Cerebellar cortex (tissue), 1 donor: ENCODE measurements around the gene GRHL3.
A peak's percentile ranks its signal among the peaks of the same experiment; 100 is the strongest.

Source experiments
- DNase-seq: peaks from one replicate; pipeline ENCODE4 v3.0.0-alpha.2; 2015; ENCODE audit warnings: low spot score

The GRHL3 gene

DNA sequence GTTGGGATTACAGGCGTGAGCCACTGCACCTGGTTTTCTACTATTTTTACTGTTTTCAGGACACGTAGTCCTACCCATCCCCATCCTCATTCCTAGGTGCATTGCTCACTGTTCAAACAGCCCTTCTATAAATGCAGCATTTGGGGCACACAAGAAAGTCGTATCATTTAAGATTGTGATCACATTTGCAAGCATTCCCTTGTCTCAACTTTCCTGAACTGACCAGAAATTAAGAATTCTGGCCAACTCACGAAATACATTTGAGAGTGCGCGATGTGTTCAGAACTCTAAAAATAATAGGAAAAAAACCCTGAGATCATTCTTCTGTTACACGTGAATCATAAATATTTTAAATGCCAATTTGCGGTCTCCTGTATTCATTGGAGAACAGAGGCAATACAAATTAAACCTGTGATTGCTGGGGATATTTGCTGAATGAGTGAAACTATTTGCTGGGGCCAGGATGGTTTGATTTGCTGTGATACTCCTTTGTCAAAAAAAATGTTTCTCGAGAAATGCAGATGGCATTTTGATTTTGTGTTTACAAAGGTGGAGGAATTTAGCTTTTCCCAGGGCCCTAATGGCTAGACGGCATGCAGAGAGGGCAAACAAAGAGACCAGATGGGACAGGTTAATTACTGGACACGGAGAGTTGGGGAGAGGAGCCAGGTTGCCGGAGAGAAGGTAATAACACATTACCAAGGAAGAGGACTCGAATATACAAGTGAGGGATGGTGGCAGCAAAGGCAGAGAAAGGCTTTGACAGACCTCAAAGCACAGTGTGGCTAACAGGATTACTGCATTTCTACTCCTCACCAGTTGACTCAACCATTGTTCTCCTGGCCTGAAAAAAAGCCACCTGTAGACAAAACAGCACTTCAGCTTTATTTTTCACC lies 56.0 kb downstream of the GRHL3 start:
- DNase-seq: peak; percentile 98

DNA sequence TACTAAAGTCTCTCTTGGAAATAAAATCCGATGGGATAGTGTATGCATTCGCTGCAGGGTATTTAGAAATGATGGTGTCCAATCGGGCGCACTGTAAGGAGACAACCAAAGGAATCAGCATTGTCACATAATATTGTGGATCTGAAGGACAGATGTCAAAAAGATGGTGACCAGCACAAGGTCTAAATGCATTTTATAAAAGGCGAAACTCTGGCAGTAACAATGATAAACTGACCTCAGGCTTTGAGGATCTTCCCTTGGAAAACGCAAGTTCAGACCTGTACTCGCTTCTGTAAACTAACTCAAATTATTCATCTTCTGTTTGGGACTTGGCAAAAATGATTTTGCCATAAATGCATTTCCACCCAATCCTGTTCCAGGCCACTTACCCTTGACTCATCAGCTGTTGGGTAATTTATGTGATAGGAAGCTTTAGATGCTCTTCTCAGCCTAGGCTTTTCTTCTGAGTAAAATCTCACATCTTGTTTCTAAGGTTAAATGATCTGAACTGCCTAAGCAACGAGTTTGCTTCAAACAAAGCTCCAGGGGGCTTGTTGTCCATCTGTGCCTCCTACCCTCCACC lies 60.7 kb downstream of the GRHL3 start:
- DNase-seq: no peak

DNA sequence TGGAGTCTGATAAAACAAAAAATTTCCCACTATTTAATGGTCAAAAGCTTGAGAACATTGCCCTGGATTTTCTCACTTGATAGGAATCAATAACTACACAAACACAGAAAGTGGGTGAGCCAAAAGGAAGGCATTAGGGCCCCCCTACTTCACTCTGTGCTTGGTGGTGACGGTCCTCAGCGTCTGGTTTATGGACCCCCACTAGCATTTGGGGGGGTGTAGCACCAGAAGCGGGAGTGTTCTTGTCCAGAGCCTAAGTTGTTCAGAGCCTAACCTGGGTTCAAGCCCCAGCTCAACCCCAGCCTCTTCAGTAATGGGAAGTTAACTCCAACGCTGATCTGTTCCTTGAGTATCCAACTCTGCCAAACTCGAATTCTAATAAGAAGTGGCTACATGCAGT lies 61.4 kb downstream of the GRHL3 start:
- DNase-seq: no peak

DNA sequence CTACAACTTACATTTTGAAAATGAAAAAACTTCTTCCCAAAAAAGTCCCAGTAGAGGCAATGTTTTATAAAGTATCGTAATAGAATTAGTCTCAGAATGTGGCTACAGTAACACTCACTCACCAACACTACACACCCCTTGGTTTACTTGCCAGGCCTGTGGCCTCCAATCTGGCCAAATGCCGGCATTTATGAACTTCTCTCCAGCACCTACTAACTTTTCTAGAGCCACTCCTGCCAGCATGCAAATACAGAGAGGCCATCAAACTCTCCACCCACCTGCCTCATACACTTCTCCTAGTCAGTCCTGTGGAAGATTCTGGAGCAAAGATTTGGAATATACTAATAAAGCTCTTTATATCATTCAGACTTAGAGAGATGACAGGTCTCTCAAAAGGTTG lies 62.1 kb downstream of the GRHL3 start:
- DNase-seq: no peak

DNA sequence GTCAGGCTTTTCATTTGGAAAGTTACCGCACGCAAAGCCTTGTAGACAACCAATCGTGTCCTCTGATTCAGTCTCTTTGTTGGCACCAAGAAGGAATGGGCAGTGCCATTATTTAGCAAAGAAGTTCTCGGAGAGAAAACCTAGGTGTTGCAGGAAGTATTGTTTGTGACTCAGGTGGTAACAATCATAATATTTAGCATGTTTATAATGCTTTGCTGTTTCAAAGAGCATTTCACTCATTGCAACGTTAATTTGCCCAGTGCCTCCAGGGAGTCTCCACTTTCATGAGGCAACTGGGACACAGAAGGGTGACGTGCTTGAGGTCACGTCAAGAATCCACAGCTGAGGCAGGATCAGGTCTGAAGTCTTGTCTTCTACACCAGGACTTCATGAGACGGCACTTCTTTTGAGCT lies 63.0 kb downstream of the GRHL3 start:
- DNase-seq: no peak

DNA sequence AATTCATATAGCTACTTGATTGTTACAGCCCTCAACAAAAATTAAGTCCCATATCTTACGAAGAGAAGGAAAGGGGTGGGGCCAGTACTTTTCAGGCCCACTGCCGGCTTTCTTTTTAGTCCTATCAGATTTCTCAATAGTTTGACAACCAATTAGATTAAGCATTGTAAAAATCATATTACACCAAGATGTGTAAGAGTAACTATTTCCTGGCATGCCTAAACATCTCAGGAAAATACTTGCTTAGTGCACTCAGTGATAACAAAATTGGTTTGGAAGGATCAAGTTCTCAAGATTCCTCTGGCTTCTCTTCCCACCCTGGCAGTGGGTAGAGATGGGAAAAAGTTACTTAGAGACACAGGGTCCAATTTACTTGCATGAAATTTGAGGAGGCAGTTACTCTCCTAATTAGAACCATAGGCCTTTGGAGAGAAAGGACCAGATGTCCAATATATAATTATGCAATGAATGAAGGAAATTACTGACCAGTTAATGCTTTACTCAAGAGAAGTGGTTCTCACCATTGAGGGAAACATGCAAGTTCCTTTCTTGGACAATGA lies 64.3 kb downstream of the GRHL3 start:
- DNase-seq: no peak

DNA sequence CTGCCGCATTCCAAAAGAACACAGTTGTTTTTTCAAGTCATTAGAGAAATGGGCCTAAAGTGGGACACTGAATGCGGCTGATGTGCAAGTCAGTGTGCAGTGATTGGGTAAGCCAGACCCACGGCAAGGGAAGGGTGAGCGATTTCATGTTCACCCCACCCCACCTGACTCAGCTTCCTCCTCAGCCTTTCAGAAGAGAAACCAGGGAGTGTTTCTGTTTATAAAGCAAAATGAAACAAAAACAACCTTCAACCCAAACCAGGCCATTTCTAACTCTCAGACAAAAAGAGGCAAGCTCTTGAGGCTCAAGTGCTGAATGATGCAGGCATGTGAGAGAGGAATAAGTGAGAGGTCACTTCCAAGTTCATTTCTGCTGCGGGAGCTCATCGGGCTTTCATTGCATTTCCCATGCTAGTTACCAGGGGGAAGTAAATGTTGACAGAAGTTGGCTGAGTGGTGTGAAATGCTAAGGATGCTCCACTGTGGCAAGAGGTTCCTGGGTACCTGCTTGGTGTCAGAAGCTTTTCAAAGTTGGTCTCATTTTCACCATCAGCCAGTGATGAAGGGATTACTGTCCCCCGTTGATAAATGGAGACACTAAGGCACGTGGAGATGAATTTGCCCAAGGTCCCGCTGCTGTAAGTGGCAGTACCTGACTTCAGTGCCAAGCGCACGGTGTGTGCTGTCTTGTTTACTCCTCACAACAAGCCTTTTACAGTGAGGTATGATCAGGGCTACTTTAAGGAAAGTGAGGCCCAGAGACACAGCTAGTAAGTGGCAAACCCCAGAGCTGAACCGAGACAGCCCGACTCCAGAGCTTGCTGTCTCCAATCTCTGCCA lies 65.3 kb downstream of the GRHL3 start:
- no peak for DNase-seq

DNA sequence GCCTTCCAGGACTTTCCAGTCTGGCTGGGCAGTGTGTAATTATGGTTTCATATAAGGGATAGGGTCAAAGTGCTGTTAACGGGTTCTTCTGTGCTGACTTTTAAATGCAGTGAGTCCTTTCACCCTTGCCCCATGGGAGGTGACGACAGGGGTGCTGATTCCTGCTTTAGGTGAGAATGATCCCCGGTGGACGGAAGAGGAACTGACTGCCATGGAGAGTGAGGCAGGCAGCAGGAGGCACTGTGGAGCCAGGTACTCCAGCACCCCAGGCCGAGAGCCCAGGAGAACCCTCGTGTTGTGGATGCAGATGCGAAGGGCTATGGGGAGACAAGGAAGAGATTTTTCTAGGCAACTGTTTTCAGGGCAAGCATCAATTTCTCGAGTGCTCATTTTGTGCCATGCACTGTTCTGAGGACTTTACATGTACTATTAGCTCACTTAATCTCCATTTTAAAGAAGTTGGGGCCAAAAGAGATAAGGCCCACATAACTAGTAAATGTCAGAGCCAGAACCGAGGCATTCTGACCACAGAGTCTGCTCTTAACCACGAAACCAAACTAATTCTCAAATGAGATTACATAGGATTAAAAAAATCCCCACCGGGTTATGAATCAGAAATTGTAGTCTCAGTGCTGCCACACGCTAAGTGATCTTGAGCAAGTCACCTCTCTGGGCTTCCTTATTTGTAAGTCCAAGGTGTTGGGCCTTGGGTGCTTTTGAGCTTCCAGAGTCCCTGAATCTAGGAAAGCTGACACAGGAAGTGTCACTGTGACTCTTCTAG lies 66.2 kb downstream of the GRHL3 start:
- no peak for DNase-seq

DNA sequence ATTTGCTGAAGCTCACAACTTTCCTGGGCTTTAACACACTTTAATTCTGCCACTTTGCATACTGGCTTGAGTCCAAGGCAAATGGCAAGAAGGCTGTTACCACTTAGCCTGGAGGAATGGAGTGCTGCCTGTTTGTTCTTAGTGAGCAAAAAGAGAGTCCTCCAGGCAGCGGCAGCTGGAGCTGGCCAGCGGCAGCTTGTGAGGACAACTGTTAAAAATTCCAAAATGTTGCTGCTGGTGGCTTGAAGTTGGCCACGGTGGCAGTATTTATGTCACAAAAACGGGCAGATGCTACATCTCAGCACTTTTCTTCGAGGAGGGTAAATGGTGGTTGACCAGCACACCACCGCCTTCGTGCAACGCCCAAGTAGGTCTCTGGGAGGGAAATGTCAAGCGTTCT lies 67.1 kb downstream of the GRHL3 start:
- peak; percentile 31 for DNase-seq

DNA sequence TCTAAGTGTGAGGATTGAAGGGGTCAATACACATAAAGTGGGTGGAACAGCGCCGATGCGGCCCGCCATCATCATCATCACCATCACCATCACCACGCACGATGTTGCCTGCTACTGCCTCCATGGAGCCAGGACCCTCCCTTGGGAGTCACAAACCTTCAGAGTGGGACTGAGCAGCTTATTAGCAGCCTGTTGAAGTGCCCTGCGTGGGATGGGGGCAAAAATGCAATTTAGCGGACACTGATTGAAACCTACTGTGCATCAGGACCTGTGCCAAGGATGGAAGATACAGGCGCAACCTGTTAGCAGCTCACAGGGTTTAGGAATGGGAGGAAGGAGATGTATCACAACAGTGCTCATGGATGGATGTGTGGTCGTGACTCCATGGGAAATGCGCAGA lies 67.8 kb downstream of the GRHL3 start:
- no peak for DNase-seq

DNA sequence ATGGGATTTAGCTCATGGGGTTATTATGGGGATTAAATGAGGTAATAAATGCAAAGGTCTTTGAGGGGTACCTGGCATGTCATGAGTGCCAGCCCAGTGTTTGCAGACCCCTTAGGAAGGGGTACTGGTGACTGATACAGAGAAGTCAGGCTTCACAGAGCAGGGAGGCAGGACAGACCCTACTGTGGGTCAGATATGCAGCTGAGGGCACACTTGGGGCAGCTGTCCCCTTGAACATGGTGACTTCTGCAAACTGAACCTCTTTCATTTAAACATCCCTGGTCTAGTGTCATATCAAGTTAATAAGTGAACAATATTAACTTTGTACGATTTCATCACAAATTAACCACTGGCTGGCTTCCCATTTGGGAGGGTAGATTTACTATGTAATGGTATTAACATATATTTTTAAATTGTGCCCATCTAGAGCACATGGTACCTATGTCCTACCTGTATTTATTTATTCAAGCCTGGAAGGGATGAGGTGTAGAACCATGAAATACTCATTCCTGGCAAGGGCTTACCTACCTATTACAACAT lies 68.5 kb downstream of the GRHL3 start:
- DNase-seq: no peak

DNA sequence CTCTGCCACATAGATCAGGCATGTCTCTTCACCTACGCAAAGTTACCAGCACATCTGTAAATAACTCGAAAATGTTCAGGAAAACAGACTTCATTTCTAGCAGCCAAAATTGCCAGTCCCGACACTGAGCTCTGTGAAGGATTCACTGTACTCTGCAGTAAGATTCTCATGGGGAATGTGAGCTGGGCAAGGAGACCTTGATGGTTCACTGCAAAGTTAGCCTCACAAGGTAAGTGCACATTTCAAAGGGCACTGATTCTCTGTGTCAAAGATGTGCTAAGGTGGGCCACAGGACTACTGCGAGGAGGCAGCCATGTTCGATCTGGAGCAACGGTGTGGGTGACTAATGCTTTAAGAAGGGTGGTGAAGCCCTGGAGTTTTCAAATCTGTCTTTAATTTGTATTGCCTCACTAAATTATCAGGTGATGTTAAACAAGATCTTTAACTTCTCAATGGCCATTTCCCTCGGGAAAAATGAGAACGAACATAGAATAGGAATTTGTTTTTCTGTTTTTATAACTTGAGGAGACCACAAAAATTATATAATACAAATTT lies 69.3 kb downstream of the GRHL3 start:
- DNase-seq: no peak

DNA sequence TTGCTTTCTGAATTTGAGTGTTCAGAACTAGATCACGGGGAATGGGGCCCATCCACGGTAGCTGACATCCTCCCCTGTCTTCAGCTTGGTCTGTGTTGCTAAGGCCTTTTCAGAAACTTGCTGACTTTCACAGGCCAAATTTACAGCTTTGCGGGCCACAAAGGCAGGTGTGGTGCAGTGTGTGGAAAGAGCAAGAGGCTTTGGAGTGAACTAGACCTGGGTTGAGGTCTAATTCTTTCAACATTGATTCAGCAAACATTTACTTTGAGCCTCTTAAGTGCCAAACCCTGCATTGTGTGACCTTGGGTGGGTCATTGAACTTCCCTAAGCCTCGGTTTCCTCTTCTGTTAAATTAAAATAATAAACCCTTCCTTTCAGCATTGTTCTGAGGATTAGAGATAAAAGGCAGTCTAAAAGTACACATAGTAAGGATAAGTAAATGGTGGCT lies 70.1 kb downstream of the GRHL3 start:
- DNase-seq: no peak

DNA sequence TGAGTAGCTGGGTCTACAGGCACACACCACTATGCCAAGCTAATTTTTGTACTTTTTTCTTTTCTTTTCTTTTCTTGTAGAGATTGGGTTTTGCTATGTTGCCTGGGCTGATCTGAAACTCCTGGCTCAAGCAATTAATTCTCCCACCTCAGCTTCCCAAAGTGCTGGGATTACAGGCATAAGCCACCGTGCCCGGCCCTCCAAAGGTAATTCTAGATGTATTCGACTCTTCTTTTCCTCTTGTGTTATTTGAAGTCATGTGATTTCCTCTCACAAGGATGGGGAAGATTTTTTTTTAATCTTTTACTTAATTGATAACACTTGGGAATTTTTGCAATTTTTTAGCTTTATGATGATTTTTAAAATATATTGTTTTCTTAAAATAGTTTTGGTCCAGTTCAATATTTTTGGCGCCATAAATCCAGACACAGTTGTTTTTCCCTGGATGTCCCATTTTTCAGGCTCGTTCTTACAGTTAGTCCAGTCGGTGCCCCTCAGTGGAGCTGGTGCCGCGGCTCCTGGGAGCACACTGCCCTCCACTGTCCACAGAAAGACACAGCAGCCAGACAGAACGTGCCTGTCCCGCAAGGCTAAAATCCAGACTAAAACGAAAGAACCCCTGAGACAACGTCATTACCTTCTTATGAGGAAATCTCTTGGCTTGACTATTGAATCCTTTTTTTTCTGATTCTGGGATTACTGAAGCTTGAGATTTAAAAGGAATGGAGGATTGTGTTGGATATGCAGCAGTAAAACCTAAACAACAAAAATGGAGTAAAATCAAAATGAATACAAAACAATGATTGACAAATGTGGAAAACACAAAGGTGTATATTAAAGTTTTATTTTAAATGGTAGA lies 72.0 kb downstream of the GRHL3 start:
- DNase-seq: peak; percentile 93

DNA sequence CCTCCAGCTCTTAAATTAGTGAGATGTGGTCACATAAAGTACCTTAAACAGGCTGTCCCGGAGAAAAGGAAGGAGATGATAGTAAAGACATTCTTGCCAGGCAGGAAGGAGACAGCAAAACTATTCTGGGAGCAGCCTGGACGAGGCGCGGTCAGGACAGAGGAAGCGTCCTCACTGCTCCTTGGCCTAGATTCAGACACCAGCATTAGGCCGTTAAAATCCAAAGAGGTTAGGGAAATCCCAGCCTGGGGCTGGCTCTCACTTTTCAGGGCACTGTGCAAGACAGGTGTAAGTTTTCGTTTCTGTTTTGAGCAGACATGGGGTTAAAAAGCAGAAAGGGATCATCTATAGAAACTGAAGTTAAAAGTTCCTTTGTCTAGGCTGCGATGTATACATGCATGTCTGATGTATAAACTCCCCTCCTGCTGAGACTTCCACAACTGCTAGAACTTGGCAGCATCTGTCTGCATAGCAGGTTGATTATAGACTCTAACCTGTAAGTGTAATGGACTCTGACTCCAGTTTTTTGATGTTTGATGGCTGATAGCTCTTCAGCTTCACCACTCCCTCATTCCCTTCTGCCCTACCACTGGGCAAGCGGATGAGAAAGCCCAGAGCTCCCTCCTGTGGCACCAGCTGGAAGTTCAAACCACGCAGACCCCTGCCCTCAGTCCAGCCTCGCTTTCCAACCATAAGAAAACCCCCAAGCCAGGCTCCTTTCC lies 72.9 kb downstream of the GRHL3 start:
- peak; percentile 80 for DNase-seq

DNA sequence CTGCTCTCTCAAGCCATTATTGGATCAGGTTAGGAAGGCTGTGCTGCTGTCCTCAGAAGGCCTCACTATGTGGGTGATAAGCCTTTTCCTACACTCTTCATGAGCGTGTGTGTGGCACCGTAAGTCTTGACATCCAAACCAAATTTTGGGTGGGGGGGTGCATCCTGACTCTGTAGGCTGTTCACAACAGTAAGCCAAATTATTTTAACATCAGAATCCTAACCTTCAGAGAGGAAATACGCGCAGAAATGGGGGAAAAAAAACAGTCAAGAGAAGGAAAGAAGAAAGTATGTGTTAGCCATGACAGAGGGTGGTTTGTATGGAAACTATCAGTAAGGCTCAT lies 73.4 kb downstream of the GRHL3 start:
- no peak for DNase-seq

DNA sequence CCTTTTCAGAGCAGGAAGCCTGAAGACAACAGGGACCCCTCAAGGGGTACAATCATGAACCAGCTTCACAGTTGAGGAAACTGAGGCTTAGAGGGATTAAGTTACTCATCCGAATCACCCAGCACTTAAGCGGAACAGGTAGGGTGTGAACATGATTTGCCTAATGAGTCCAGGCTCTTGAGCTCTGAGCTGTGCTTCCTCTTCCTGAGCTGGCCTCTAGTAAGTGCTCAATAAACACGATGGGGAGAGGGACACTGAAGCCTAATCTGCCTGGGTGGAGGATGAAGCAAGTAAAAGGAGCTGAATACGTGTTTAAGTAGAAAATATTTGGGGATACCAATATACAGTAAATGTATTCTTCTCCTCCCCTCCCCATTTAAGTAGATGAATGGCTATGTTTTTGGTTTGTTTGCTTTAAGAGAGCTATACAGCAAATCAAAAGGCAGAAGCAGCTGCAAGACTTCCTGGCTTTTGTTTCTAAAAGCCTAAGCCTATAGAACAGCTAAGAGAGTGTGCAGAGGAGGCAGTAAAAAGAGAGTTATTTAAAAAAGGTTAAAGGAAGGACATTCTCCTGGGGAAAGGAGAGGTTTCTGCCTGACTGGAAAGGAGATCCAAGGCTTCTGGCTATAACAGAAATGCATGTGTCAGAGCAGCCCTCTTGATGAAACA lies 74.0 kb downstream of the GRHL3 start:
- no peak for DNase-seq

DNA sequence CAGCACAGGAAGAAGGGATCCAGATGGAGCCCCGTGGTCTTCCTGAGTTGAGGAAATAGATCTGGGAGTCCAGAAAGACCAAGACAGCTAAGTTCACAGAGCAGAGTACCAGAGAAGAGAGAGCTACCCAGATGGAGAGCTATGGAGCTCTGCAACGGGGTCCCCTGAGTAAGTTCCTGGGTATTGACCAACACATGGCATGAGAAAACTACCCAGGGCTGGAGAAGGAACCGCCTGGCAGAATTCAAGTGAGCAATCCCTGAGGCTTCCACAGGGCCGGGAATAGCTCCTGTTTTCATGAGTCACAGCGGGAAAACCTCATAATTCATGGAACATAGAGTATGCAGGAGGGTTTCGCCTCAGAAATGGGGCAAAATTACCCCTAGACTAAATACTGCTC lies 74.7 kb downstream of the GRHL3 start:
- DNase-seq: peak; percentile 35

DNA sequence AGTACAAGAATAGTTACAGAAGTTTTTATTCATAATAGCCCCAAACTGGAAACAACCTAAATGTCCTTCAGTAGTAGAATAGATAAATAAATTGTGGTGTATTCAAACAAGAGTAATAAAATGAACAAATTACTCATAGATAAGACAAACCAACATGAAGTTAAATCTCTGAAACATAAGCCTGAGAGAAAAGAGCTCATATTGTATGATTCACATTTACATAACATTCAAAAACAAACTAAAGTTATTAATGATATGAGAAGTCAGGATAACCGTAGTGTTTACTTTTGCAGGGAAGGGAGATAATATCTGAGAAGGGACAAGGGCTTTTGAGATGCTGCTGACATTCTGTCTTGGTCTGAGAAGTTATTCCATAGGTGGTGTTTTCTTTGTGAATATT lies 80.9 kb downstream of the GRHL3 start:
- DNase-seq: no peak
